A673 (cell line): ENCODE results near the gene LBH. TPM values are rescaled to one million over a fixed set of nuclear protein-coding genes. Genes with fewer than 3 reads are reported as not detected.

Experiments used
- BruUV-seq: library from RNA; stranded (reverse); fragments of 400-500 nt; replicated peaks from 2 replicates; lab custom pipeline; 2021; lab: Mats Ljungman, UMichigan
- CTCF ChIA-PET: fragments of 300-600 bp; sonication (Branson Sonifier 250); formaldehyde crosslinking; loops from one replicate; lab custom pipeline; 2022; ENCODE audit warnings: antibody characterized with exemption; lab: Charles Lee
- POLR2A ChIA-PET: fragments of 300-600 bp; sonication (Branson Sonifier 250); formaldehyde crosslinking; loops from one replicate; lab custom pipeline; 2022; ENCODE audit warnings: antibody characterized with exemption; ENCODE audit not compliant: low non-redundant PET; lab: Charles Lee
- DNase-seq: peaks from one replicate; pipeline ENCODE4 v3.0.0-alpha.2; 2015; ENCODE audit warnings: low spot score
- H3K27ac ChIP-seq: fragments of 200-600 bp; sonication (generic); 2 replicates; pipeline ENCODE4 v1.5.1; 2016; ENCODE audit warnings: mixed run types, low read depth, mild to moderate bottlenecking, mixed read lengths, antibody characterized with exemption, low read length; ENCODE audit not compliant: poor library complexity, severe bottlenecking
- H3K27me3 ChIP-seq: fragments of 200-600 bp; sonication (generic); replicated peaks from 2 replicates; pipeline ENCODE4 v1.6.1; 2017; ENCODE audit warnings: mixed run types, low read depth, mild to moderate bottlenecking, mixed read lengths, antibody characterized with exemption, low read length; ENCODE audit not compliant: insufficient read depth, poor library complexity
- H3K36me3 ChIP-seq: fragments of 200-600 bp; sonication (generic); 2 replicates; pipeline ENCODE4 v1.6.1; 2016; ENCODE audit warnings: mixed run types, mild to moderate bottlenecking, mixed read lengths, antibody characterized with exemption, low read length; ENCODE audit not compliant: insufficient read depth, poor library complexity, severe bottlenecking
- H3K4me1 ChIP-seq: fragments of 200-600 bp; sonication (generic); 2 replicates; pipeline ENCODE4 v1.6.1; 2017; ENCODE audit warnings: mixed run types, mild to moderate bottlenecking, mixed read lengths, antibody characterized with exemption, low read length; ENCODE audit not compliant: insufficient read depth, poor library complexity, severe bottlenecking
- H3K4me3 ChIP-seq: fragments of 200-600 bp; sonication (generic); 2 replicates; pipeline ENCODE4 v1.5.1; 2016; ENCODE audit warnings: low read depth, mixed run types, mild to moderate bottlenecking, mixed read lengths, low read length; ENCODE audit not compliant: poor library complexity, severe bottlenecking
- H3K9me3 ChIP-seq: fragments of 200-600 bp; sonication (generic); 2 replicates; pipeline ENCODE4 v1.6.1; 2016; ENCODE audit warnings: mixed run types, low read depth, mild to moderate bottlenecking, mixed read lengths, antibody characterized with exemption, low read length; ENCODE audit not compliant: poor library complexity, severe bottlenecking
- EZH2 ChIP-seq: fragments of 200-600 bp; sonication (generic); IDR thresholded peaks from 2 replicates; pipeline ENCODE4 v1.6.1; 2017; ENCODE audit warnings: borderline replicate concordance, low read depth, mild to moderate bottlenecking, mixed read lengths, antibody characterized with exemption, low read length; ENCODE audit not compliant: poor library complexity, severe bottlenecking
- intact Hi-C: fragments of 100-400 bp; cut with micrococcal nuclease; formaldehyde crosslinking; loops from one replicate; pipeline ENCODE4 v1.10.0; 2022; ENCODE audit not compliant: unreplicated experiment
- total RNA-seq: library from RNA; stranded (reverse); gene quantifications from 2 replicates; pipeline ENCODE4 v1.2.3, GENCODE V29; 2021
- TF ChIP-seq, protein P1 (sequence below): fragments of 300-800, 200-600 bp; sonication (generic); conservative IDR thresholded peaks from 2 replicates; pipeline ENCODE4 v1.5.1; 2017; ENCODE audit warnings: low read depth, mild to moderate bottlenecking, antibody characterized with exemption, low read length, moderate library complexity, mixed read lengths

The LBH gene
- total RNA-seq, 1 experiment from 2014 or later: 140 TPM

DNA sequence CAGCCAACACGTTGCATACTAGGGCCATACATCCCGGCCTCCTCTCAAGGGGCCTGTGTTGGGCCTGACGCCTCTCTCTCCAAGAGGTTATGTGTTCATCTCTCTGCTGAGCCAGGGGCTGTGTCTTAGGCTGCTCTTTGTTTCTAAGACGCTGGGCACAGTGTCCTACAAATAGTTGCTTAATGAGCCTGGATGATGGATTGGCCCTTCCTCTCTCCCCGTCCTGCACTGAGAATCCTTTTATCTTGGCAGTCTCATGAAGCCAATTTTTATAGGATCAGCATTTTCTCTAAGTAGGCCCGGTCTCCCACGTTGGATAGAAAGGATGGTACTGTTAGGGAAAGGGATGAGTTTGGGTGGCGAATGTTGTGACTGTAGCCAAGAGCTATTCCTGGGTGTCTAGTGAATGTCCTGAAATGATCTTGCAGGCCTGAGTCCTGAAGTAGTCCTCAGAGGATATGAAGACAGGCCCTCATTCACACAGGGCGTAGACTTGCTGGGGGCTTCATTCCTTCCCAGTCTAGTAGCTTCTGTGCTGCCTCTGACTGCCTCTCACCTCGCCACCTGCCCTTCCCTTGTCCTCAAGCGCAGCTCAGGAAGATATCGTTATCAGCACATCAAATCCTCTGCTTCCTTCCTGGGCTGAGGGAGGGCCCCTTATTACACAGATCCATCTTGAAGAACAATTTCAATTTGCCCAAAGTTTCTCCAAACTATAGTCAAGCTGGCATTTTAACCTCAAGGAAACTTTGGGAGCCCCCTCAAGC, 8.8 kb downstream of the LBH start:
- no peaks in the 10 kb centered on the region for H3K27me3 ChIP-seq
- no peaks in the 10 kb centered on the region for H3K9me3 ChIP-seq
- peak overlapping the region; percentile 17 for H3K27ac ChIP-seq
- TF ChIP-seq, protein P1, sequence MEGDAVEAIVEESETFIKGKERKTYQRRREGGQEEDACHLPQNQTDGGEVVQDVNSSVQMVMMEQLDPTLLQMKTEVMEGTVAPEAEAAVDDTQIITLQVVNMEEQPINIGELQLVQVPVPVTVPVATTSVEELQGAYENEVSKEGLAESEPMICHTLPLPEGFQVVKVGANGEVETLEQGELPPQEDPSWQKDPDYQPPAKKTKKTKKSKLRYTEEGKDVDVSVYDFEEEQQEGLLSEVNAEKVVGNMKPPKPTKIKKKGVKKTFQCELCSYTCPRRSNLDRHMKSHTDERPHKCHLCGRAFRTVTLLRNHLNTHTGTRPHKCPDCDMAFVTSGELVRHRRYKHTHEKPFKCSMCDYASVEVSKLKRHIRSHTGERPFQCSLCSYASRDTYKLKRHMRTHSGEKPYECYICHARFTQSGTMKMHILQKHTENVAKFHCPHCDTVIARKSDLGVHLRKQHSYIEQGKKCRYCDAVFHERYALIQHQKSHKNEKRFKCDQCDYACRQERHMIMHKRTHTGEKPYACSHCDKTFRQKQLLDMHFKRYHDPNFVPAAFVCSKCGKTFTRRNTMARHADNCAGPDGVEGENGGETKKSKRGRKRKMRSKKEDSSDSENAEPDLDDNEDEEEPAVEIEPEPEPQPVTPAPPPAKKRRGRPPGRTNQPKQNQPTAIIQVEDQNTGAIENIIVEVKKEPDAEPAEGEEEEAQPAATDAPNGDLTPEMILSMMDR: no peak
- TF ChIP-seq EZH2: no peak
- intact Hi-C loops: loop anchor here (10.0 kb wide), 1 partner anchor 205 kb away; the partner anchor contains the start of gene LCLAT1
- BruUV-seq: no TSS peak
- CTCF ChIA-PET: interaction anchor here (0.6 to 1.5 kb wide), 3 partner anchors 8 to 382 kb away, joined by 3 to 5 read pairs (median 4); no protein-coding TSS in a partner anchor
- H3K4me1 ChIP-seq: peaks cover 9% of the 10 kb centered on the region
- H3K36me3 ChIP-seq: peaks cover 91% of the 10 kb centered on the region
- POLR2A ChIA-PET: no interaction called here
- no peak overlapping the region for H3K4me3 ChIP-seq
- no peak for DNase-seq

DNA sequence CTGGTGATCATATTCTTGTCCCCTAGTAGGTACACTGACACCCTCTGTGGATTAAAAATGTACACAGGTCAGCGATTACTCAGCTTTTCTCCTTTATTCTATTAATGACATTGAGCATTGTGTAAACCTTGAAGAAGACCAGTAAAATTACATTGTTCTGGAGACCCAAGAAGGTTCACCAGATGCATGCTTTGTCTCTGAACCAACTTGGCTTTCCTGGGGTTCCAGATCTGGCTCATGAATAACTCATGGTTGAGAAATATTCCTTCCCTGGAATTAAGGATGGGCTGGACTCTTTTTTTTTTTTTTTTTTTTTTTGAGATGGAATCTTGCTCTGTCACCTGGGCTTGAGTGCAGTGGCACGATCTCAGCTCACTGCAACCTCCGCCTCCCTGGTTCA, 11.9 kb downstream of the LBH start:
- H3K27me3 ChIP-seq: no peaks in the 10 kb centered on the region
- peaks cover 80% of the 10 kb centered on the region for H3K36me3 ChIP-seq
- H3K4me1 ChIP-seq: peaks cover 9% of the 10 kb centered on the region
- no peak for DNase-seq
- no TSS peak for BruUV-seq
- TF ChIP-seq, protein P1: no peak
- TF ChIP-seq EZH2: no peak
- POLR2A ChIA-PET: no interaction called here
- H3K9me3 ChIP-seq: no peaks in the 10 kb centered on the region
- intact Hi-C loops: no loop called here
- no peak overlapping the region for H3K27ac ChIP-seq
- CTCF ChIA-PET: no interaction called here
- H3K4me3 ChIP-seq: no peak overlapping the region

DNA sequence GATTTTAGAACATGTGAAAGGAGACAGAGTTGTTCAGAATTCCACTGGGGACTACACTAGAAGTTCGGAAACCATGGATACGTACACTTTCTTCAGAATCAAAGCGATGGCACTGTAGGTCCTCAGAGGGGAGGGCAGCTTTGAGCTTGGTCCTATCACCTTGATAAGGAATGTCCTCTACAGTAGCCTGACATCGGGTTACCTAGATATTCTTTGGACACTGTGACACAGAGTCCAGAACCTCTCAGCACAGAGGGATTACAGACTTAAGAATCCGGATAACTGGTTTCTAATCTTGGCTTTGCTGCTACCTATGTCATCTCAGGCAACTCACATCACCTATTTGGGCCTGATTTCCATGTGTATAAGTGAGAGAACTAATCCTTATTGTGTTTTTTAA, 14.0 kb downstream of the LBH start:
- CTCF ChIA-PET: no interaction called here

More for the DNA sequence above, 14.0 kb downstream of the LBH start:
- H3K9me3 ChIP-seq: no peaks in the 10 kb centered on the region
- TF ChIP-seq, protein P1: no peak
- TF ChIP-seq EZH2: no peak
- H3K4me1 ChIP-seq: no peaks in the 10 kb centered on the region
- no TSS peak for BruUV-seq
- no peak for DNase-seq
- no peak overlapping the region for H3K27ac ChIP-seq
- no peaks in the 10 kb centered on the region for H3K27me3 ChIP-seq
- POLR2A ChIA-PET: no interaction called here
- H3K4me3 ChIP-seq: no peak overlapping the region
- intact Hi-C loops: no loop called here
- H3K36me3 ChIP-seq: peaks cover 71% of the 10 kb centered on the region
